ENCODE measurements around the gene NCBP3.
A peak's percentile ranks its signal among the peaks of the same experiment; 100 is the strongest.

The NCBP3 gene

DNA sequence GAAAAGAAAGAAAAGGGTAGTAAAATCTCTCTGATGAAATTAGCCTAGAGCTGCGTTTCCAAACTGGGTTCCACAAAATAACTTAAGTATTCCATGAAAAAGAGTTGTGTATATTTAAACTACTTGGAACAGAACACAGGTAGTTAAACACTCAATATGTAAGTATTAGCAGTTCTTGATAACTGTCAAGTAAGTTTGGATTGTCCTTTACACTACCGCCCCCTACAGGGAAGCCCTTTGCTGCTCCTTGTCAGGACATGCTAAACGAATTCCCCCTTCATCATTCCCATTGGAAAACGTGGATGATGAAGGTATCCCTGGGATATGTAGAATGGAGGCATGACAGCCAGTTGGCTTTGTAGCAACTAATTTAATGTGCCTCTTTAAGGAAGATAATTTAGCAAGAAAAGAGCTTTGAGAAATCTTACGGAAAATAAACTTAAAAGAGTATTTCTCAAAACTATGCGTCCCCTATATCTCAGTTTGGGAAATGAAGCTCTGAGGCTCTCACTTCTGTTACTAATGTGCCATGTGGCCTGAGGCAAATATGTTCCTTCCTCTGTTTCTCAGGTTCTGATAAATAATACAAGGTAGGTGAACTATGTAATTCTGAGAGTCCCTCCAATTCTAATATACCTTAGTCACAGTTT is 18.8 kb downstream of the NCBP3 start:
- WGBS, result 13% methylated on average over 2 of the region's 6 CpGs
- Histone ChIP-seq H2AFZ (ENCODE audit: low read depth, low read length) (no peak overlapping the region), H3K36me3 (ENCODE audit: control insufficient read depth in 1 of 2, insufficient read depth in 2 of 2, low read depth in 1 of 2, low read length in 2 of 2) (peaks cover 28 to 67% of the 10 kb centered on the region in 2 experiments), H3K9ac (ENCODE audit: low read length) (no peak overlapping the region), H3K14ac (ENCODE audit: low read length in 2 of 2) (no peak overlapping the region), H3K23ac (ENCODE audit: low read length in 2 of 2) (no peak overlapping the region), H4K91ac (ENCODE audit: low read length) (no peak overlapping the region), H3K4me3 (ENCODE audit: insufficient read depth in 1 of 2, low read depth in 1 of 2, low read length in 2 of 2) (no peak overlapping the region), H3K18ac (ENCODE audit: low read depth in 1 of 2, low read length in 2 of 2) (no peak overlapping the region), H2BK5ac (ENCODE audit: low read depth, low read length, poor library complexity, severe bottlenecking) (no peak overlapping the region), H2BK12ac (ENCODE audit: low read length in 2 of 2) (no peak overlapping the region), H2BK15ac (ENCODE audit: low read depth, poor library complexity, severe bottlenecking) (no peak overlapping the region), H4K8ac (ENCODE audit: low read length) (no peak overlapping the region), H3K9me3 (ENCODE audit: control insufficient read depth, low read length) (no peaks in the 10 kb centered on the region), H3K4me2 (ENCODE audit: low read length, poor library complexity, severe bottlenecking) (no peak overlapping the region), H2AK5ac (ENCODE audit: low read length, severe bottlenecking) (no peak overlapping the region), H3K4me1 (ENCODE audit: control insufficient read depth, insufficient read depth, low read depth, low read length) (peaks cover 2% of the 10 kb centered on the region), H3K27me3 (ENCODE audit: control insufficient read depth in 1 of 2, insufficient read depth in 1 of 2, low read length in 2 of 2) (no peaks in the 10 kb centered on the region), H3K27ac (ENCODE audit: low read length, poor library complexity, severe bottlenecking) (no peak overlapping the region), H3K79me1 (replicated peaks; ENCODE audit: low read length, poor library complexity, severe bottlenecking) (peaks cover 22% of the 10 kb centered on the region), H2BK120ac (ENCODE audit: low read depth, low read length) (no peak overlapping the region), H3K4ac (ENCODE audit: low read depth in 1 of 2, low read length in 2 of 2) (no peak overlapping the region)
- DNase-seq, result peak; percentile 66

DNA sequence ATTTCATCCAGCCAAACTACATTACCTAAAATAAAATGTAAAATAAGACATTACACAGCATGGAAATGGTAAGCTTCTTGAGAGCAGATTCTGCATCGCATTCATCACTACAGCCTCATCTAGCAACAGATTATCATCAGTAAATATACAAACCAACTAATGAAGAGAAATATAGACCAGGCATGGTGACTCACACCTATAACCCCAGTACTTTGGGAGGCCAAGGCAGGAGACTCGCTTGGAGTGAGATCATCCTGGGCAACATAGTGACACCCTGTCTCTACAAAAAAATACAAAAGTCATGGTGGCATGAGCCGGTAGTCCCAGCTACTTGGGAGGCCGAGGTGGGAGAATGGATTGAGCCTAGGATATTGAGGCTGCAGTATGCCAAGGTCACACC is 19.9 kb downstream of the NCBP3 start:
- Histone ChIP-seq H3K4ac (ENCODE audit: low read depth in 1 of 2, low read length in 2 of 2) (no peak overlapping the region), H3K79me1 (replicated peaks; ENCODE audit: low read length, poor library complexity, severe bottlenecking) (peaks cover 22% of the 10 kb centered on the region), H3K27ac (ENCODE audit: low read length, poor library complexity, severe bottlenecking) (no peak overlapping the region), H3K27me3 (ENCODE audit: control insufficient read depth in 1 of 2, insufficient read depth in 1 of 2, low read length in 2 of 2) (no peaks in the 10 kb centered on the region), H4K91ac (ENCODE audit: low read length) (no peak overlapping the region), H3K14ac (ENCODE audit: low read length in 2 of 2) (no peak overlapping the region), H3K9me3 (ENCODE audit: control insufficient read depth, low read length) (no peaks in the 10 kb centered on the region), H3K4me2 (ENCODE audit: low read length, poor library complexity, severe bottlenecking) (no peak overlapping the region), H4K8ac (ENCODE audit: low read length) (no peak overlapping the region), H2BK120ac (ENCODE audit: low read depth, low read length) (no peak overlapping the region), H3K18ac (ENCODE audit: low read depth in 1 of 2, low read length in 2 of 2) (no peak overlapping the region), H3K4me3 (ENCODE audit: insufficient read depth in 1 of 2, low read depth in 1 of 2, low read length in 2 of 2) (no peak overlapping the region), H2BK5ac (ENCODE audit: low read depth, low read length, poor library complexity, severe bottlenecking) (no peak overlapping the region), H3K9ac (ENCODE audit: low read length) (peak overlapping the region; percentile 46), H2AFZ (ENCODE audit: low read depth, low read length) (no peak overlapping the region), H3K23ac (ENCODE audit: low read length in 2 of 2) (no peak overlapping the region), H2BK15ac (ENCODE audit: low read depth, poor library complexity, severe bottlenecking) (no peak overlapping the region), H2BK12ac (ENCODE audit: low read length in 2 of 2) (no peak overlapping the region), H3K4me1 (ENCODE audit: control insufficient read depth, insufficient read depth, low read depth, low read length) (peaks cover 2% of the 10 kb centered on the region), H2AK5ac (ENCODE audit: low read length, severe bottlenecking) (no peak overlapping the region), H3K36me3 (ENCODE audit: control insufficient read depth in 1 of 2, insufficient read depth in 2 of 2, low read depth in 1 of 2, low read length in 2 of 2) (peaks cover 28 to 76% of the 10 kb centered on the region in 2 experiments)
- DNase-seq, result peak; percentile 59
- WGBS, result 67% methylated on average over 4 of the region's 4 CpGs

DNA sequence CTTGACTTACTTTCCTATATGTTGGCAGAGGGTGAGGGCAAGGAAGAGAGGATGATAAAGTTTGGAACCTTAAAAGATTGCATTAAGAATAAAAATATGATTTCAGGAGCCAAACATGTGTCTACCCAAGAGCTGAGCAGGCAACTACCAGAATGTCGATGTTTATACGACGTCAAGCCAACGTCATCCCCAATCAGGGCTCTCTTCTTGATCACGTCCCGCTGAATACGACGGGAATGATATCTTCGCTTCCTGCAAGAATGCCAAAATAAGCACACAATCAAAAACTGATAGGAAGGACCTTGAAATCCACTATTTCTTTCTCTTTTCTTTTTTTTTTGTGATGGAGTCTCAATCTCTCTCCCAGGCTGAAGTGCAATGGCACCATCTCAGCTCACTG is 24.9 kb downstream of the NCBP3 start:
- Histone ChIP-seq H3K9ac (ENCODE audit: low read length) (no peak overlapping the region), H3K23ac (ENCODE audit: low read length in 2 of 2) (no peak overlapping the region), H2AFZ (ENCODE audit: low read depth, low read length) (no peak overlapping the region), H3K79me1 (replicated peaks; ENCODE audit: low read length, poor library complexity, severe bottlenecking) (peaks cover 11% of the 10 kb centered on the region), H3K36me3 (ENCODE audit: control insufficient read depth in 1 of 2, insufficient read depth in 2 of 2, low read depth in 1 of 2, low read length in 2 of 2) (peaks cover 20 to 91% of the 10 kb centered on the region in 2 experiments), H3K14ac (ENCODE audit: low read length in 2 of 2) (no peak overlapping the region), H3K9me3 (ENCODE audit: control insufficient read depth, low read length) (no peaks in the 10 kb centered on the region), H2BK12ac (ENCODE audit: low read length in 2 of 2) (no peak overlapping the region), H3K27ac (ENCODE audit: low read length, poor library complexity, severe bottlenecking) (no peak overlapping the region), H2BK15ac (ENCODE audit: low read depth, poor library complexity, severe bottlenecking) (no peak overlapping the region), H3K27me3 (ENCODE audit: control insufficient read depth in 1 of 2, insufficient read depth in 1 of 2, low read length in 2 of 2) (no peaks in the 10 kb centered on the region), H3K4me1 (ENCODE audit: control insufficient read depth, insufficient read depth, low read depth, low read length) (peaks cover 5% of the 10 kb centered on the region), H3K4ac (ENCODE audit: low read depth in 1 of 2, low read length in 2 of 2) (no peak overlapping the region), H2BK5ac (ENCODE audit: low read depth, low read length, poor library complexity, severe bottlenecking) (no peak overlapping the region), H3K4me3 (ENCODE audit: insufficient read depth in 1 of 2, low read depth in 1 of 2, low read length in 2 of 2) (no peak overlapping the region), H4K8ac (ENCODE audit: low read length) (no peak overlapping the region), H2BK120ac (ENCODE audit: low read depth, low read length) (no peak overlapping the region), H3K18ac (ENCODE audit: low read depth in 1 of 2, low read length in 2 of 2) (no peak overlapping the region), H3K4me2 (ENCODE audit: low read length, poor library complexity, severe bottlenecking) (no peak overlapping the region), H4K91ac (ENCODE audit: low read length) (no peak overlapping the region), H2AK5ac (ENCODE audit: low read length, severe bottlenecking) (no peak overlapping the region)
- 97% methylated on average over 9 of the region's 9 CpGs for WGBS
- DNase-seq, result no peak

DNA sequence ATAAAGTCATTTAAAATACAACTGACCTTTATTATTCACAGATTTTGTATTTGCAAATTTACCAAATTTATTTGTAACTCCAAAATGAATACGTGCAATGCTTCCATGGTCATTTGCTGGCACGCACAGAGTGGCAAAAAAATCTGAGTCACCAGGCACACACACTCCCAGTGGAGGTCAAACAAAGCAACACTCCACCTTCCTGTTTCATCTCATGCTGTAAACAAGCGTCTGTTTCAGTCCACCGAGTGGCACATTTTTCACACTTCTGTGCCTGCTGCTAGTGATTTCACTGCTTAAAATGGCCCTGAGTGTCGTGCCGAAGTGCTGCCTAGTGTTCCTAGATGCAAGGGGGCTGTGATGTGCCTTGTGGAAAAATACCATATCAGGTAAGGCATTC is 27.3 kb downstream of the NCBP3 start:
- Histone ChIP-seq H3K27me3 (ENCODE audit: control insufficient read depth in 1 of 2, insufficient read depth in 1 of 2, low read length in 2 of 2) (no peaks in the 10 kb centered on the region), H2BK120ac (ENCODE audit: low read depth, low read length) (no peak overlapping the region), H3K18ac (ENCODE audit: low read depth in 1 of 2, low read length in 2 of 2) (no peak overlapping the region), H3K23ac (ENCODE audit: low read length in 2 of 2) (no peak overlapping the region), H3K4me1 (ENCODE audit: control insufficient read depth, insufficient read depth, low read depth, low read length) (peaks cover 5% of the 10 kb centered on the region), H2AK5ac (ENCODE audit: low read length, severe bottlenecking) (no peak overlapping the region), H3K4me2 (ENCODE audit: low read length, poor library complexity, severe bottlenecking) (no peak overlapping the region), H2BK12ac (ENCODE audit: low read length in 2 of 2) (no peak overlapping the region), H3K9ac (ENCODE audit: low read length) (no peak overlapping the region), H3K36me3 (ENCODE audit: control insufficient read depth in 1 of 2, insufficient read depth in 2 of 2, low read depth in 1 of 2, low read length in 2 of 2) (peaks cover 30 to 91% of the 10 kb centered on the region in 2 experiments), H2BK15ac (ENCODE audit: low read depth, poor library complexity, severe bottlenecking) (no peak overlapping the region), H4K91ac (ENCODE audit: low read length) (peak overlapping the region; percentile 18), H2AFZ (ENCODE audit: low read depth, low read length) (no peak overlapping the region), H3K4me3 (ENCODE audit: insufficient read depth in 1 of 2, low read depth in 1 of 2, low read length in 2 of 2) (no peak overlapping the region), H3K14ac (ENCODE audit: low read length in 2 of 2) (no peak overlapping the region), H2BK5ac (ENCODE audit: low read depth, low read length, poor library complexity, severe bottlenecking) (no peak overlapping the region), H3K9me3 (ENCODE audit: control insufficient read depth, low read length) (no peaks in the 10 kb centered on the region), H4K8ac (ENCODE audit: low read length) (no peak overlapping the region), H3K27ac (ENCODE audit: low read length, poor library complexity, severe bottlenecking) (no peak overlapping the region), H3K4ac (ENCODE audit: low read depth in 1 of 2, low read length in 2 of 2) (no peak overlapping the region), H3K79me1 (replicated peaks; ENCODE audit: low read length, poor library complexity, severe bottlenecking) (peaks cover 12% of the 10 kb centered on the region)
- WGBS, result 74% methylated on average over 6 of the region's 6 CpGs
- DNase-seq, result peak; percentile 51
